Mucosa of stomach (tissue), 1 donor: Measurements from ENCODE around the gene FAM170B.

Source experiments
- H3K27me3 ChIP-seq: one replicate; pipeline ENCODE4 v1.7.0; 2013; ENCODE audit warnings: mild to moderate bottlenecking, low read length; ENCODE audit not compliant: control insufficient read depth, insufficient read depth
- H3K36me3 ChIP-seq: one replicate; pipeline ENCODE4 v1.7.0; 2013; ENCODE audit warnings: low read length; ENCODE audit not compliant: control insufficient read depth, insufficient read depth
- H3K4me1 ChIP-seq: one replicate; pipeline ENCODE4 v1.7.0; 2013; ENCODE audit warnings: mild to moderate bottlenecking, low read length; ENCODE audit not compliant: control insufficient read depth, insufficient read depth
- H3K4me3 ChIP-seq: one replicate; pipeline ENCODE4 v1.7.0; 2013; ENCODE audit warnings: low read length
- H3K9ac ChIP-seq: one replicate; pipeline ENCODE4 v1.7.0; 2013; ENCODE audit warnings: mild to moderate bottlenecking, low read length, moderate library complexity
- H3K9me3 ChIP-seq: one replicate; pipeline ENCODE4 v1.7.0; 2013; ENCODE audit warnings: mild to moderate bottlenecking, low read length, moderate library complexity; ENCODE audit not compliant: control insufficient read depth
- donor health status: Pancreatic carcinoma.

The FAM170B gene

DNA sequence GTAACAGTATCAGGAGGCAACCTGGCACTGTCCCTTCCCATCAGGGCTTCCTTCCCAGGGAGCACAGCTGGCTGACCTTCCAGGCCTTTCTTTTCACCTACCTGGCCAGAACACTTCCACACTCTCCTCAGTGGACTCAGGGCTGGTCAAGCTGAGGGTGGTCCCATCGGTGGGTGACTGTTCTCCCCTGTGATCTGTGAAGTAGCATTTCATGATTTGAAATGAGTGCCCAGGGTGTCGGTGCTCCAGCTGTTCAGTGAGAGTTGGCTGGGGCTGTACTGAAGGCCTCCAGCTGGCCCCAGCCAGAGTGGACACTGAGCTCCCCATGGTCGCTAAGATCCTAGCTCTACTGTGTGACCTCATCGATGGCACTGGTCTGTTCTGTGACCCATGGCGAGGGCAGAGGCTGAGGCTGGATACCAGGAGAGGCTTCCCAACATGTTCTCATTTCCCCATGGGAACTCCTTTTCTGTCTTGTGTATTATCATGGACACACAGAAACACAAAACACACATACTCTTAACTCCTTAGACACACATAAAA lies at the start of gene FAM170B:
FAM170B (minus strand) TSS at position 316 of the 543 bp plus-strand sequence; CDS start at position 213, 103 bp downstream.
- Histone ChIP-seq H3K27me3 (no peaks in the 10 kb centered on the region), H3K4me1 (no peaks in the 10 kb centered on the region), H3K9me3 (no peaks in the 10 kb centered on the region), H3K9ac (no peak within 1 kb of the TSS), H3K4me3 (no peak within 1 kb of the TSS), H3K36me3 (no peaks in the 10 kb centered on the region)

DNA sequence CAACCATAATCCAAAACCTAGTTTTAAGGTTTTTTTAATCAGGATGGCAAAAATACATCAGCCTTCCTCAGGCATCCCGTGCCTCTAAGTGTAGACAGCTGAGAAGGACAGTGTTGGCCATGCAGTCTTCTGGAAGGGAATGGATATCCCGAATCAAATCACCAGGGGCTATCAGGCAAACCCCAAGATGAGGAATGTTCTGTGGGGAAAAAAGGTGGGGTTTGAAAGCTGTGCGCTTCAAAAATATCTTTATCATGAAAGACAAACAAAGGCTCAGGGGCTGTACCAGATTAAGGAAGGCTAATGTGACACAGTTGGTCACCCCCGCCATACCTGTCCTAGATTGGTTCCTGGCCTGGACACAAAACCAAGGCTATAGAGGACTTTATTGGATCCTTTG lies 49.0 kb upstream of the FAM170B start:
- Histone ChIP-seq H3K9me3 (no peaks in the 10 kb centered on the region), H3K4me1 (no peaks in the 10 kb centered on the region), H3K9ac (no peak overlapping the region)

DNA sequence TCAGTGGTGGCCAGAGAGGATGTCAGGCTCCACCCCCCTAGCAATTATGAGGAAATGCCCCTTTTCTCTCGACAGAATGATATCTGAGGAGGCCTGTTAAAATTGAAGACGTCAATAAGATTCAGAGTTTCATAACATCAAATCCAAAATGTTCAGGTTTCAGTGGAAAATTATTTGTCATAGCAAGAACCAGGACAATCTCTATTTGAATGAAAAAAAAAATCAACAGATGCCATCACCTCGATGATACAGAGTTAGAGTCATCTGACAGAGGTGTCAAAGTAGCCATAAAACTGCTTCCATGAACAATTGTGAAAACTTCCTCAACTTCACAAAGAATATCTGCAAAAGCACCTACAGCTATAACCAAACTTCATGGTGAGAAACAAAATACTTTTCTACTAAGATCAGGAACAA lies 46.6 kb upstream of the FAM170B start:
- H3K4me1 ChIP-seq = no peaks in the 10 kb centered on the region
- no peak overlapping the region for H3K9ac ChIP-seq
- H3K4me3 ChIP-seq = no peak overlapping the region
- no peaks in the 10 kb centered on the region for H3K9me3 ChIP-seq
- no peaks in the 10 kb centered on the region for H3K27me3 ChIP-seq
- H3K36me3 ChIP-seq = no peaks in the 10 kb centered on the region

More for the DNA sequence above, 49.0 kb upstream of the FAM170B start:
- no peaks in the 10 kb centered on the region for H3K36me3 ChIP-seq
- H3K27me3 ChIP-seq = no peaks in the 10 kb centered on the region
- H3K4me3 ChIP-seq = no peak overlapping the region

DNA sequence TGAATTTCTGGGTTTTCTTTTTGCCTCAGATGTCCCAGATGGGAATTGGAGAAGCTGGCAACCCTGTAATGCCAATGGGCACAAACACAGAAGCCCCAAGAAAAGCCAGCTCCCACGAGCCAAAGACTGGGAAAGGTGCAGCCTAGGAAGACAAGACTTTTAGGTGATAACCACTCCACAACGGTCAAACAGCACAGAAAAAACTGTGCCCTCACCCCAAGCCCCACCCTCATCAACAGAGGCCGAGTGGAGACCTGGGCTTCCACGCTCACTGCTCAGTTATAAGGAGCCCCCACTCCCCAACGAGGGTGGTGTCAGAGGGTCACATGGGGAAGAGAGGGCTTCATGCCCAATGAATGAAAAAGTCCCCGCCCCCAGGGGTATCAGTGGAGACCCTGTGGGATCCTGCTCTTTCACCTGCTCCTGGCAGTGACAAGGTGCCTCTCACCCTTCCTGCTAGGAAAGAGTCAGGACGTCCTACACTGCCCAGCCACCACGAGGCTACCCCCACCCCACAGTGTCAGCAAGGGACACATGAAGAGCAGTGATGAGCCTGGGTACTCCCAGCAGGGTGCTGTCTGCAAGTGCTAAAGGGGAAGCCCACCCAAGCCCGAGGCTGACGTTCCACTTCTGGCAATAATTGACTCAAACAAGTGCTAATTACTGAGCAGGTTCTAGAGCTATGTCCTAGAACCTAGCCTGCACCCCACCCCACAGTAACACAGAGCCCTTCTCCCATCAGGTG lies 46.0 kb upstream of the FAM170B start:
- Histone ChIP-seq H3K9me3 (no peaks in the 10 kb centered on the region), H3K4me3 (no peak overlapping the region), H3K9ac (no peak overlapping the region), H3K4me1 (no peaks in the 10 kb centered on the region), H3K36me3 (no peaks in the 10 kb centered on the region), H3K27me3 (no peaks in the 10 kb centered on the region)

DNA sequence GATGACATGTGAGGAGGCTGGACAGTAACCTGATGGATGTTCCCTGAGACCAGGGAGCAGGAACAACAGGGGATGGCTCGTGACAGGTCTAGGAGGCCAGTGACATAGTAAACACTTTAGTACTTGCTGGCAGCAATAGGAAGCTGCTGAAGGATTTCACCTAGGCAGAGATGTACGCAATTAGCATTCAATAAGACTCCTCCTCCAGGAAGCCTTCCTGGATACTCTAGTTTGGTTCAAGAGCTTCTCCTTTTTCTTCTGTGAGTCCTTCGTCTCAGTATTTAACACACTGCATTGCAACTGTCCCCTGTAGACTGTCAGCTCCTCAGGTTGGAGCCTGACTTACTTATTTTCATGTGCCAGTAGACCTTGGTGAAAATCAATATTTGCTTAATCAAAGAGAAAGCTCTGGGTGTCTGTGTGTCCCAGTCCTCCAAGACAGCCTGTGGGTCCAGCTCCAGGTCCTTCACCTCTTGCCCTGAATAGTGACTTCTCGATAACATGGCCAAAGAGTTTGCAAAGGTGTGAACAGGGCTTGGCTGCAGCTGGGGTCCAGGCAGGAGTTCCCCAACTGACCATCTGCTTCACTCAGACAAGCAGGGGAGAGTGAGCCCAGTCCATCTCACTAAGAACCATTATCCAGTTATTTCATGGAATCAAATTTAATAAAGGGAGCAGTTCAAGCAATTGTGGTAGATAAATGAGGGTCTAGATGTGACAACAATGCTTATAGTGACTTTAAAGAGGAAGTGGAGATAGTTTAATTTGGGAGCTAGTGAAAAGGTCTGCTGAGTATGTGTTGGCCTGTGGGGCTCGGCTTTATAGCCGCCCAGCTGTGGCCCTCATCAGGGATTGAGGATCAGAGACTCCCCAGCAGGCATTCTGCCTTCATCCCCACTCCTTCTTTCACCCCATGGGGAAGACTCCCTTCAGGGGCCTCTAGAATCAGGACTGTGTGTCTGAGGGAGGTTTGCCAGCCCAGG lies 45.0 kb upstream of the FAM170B start:
- Histone ChIP-seq H3K36me3 (no peaks in the 10 kb centered on the region), H3K4me3 (no peak overlapping the region), H3K4me1 (no peaks in the 10 kb centered on the region), H3K9ac (no peak overlapping the region), H3K9me3 (no peaks in the 10 kb centered on the region), H3K27me3 (no peaks in the 10 kb centered on the region)

DNA sequence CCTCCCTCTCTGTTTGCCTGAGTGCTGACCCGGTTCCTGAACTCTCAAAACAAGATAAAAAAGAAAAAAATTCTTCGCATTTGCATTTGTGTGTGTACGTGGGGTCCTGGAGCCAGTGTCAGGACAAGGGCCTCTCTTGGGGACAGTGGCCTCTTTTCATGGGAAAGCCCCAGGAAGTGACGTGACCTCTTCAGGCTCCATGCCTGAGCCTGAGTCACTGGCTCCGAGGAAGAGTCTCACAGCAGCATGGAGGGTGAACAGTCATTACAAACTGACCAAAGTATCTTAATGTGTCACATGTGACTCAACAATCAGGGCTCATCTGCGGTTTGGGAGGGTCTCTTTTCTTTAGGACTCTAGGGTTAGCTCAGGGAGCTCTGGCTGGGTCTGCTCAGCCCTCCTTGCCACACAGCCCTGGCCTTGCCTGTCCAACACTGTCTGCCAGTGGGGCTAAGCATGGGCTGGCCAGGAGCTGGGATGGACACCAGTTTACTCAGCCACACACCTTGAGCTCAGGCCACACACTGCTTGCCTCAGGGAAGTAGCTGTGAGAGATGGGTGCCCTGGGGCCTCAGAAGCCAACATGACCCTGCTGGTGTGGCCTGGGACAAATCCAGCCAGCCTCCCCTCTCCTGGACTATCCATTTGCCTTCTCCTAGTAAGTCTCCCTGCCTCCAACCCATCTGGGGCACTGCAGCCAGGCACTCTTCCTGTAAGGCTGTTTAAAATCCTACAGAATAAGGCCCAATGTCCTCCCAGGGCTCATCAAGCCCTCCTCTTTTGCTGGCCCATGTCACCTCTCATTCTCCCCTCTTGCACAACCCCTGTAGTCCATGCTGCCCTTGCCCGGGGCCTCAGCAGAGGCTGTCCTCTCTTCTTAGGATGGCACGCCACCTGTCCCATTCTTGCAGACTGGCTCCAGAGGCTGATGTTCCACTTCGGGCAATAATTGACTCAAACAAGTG lies 43.9 kb upstream of the FAM170B start:
- no peaks in the 10 kb centered on the region for H3K36me3 ChIP-seq
- H3K4me1 ChIP-seq = no peaks in the 10 kb centered on the region
- no peak overlapping the region for H3K4me3 ChIP-seq
- H3K9me3 ChIP-seq = no peaks in the 10 kb centered on the region
- H3K9ac ChIP-seq = no peak overlapping the region
- no peaks in the 10 kb centered on the region for H3K27me3 ChIP-seq

DNA sequence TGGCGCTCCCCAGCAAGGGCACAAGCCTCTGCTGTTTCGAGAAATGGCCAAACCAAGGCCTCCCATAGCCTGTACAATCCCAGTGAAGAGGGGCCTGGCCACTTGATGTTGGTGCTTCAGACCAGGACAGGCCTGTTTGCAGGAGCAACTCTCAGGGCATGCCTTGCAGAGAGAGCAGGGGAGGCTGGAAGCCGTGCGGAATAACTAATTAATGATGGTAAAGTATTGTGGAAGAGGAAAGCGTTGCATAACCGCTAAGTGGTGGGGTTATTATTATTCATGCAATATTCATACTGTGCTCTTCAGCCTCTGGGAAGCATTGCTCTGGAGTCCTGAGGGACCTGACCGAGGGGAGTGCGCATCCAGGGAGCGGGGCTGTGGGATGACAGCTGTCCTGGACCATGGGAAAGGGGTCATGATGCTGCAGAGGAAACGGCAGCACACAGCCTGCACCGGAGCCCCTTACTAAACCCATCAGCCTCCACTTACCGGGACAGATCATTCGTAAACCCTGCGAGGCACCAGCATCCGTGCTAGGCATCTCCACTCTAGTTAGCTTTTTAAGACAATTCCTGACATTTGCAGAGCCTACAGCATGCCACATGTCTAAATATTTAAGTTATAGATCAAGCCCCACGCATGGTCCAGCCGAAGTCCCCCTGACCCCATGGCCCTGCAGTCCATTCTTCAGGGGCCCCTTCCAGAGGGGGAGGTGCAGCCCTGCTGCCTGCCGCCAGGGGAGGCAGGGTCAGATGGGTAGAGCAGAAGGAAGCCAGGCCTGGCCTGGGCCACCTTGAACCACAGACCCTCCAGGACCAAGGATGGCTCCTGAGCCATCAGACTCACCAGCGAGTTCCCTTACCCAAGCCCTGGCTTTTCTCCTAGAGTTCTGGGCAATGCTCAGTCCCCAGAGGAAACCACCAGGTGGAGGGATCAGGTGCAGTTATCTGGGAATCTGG lies 42.8 kb upstream of the FAM170B start:
- Histone ChIP-seq H3K27me3 (no peaks in the 10 kb centered on the region), H3K4me1 (no peaks in the 10 kb centered on the region), H3K9me3 (no peaks in the 10 kb centered on the region), H3K9ac (no peak overlapping the region), H3K36me3 (no peaks in the 10 kb centered on the region), H3K4me3 (no peak overlapping the region)

DNA sequence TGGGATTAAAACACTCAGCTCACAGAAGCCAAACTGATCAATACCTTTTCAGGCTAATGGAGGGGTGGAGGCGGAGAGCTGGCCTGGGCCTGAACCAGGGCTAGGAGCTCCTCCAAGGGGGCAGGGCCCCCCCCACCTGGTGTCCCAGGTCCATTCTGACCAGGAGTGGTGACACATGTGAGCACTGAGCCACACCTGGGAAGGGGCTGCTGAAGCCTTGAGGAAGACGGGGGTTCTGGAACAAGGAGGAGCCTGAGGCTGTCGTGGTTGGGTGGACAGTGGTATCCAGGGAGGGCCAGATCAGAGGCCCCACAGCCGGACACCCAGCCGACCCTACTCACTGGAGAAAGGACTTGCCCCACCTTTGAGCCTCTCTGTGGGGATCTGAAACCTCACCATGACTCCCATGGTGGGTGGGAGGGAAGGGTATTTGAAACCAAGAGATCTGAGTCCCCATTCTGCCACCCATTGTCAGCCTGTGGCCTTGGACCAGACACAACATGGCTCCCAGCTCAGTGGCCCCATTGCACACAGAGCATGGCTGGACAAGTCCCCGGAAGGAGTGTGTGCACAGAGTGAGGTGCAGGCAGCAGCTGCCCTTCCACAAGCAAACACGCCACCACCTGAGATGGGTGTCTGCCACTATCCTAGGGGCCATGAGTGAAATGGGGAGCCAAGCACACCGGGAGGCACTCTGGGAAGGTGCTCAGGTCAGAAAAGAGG lies 41.9 kb upstream of the FAM170B start:
- Histone ChIP-seq H3K27me3 (no peaks in the 10 kb centered on the region), H3K9me3 (no peaks in the 10 kb centered on the region), H3K4me3 (no peak overlapping the region), H3K36me3 (no peaks in the 10 kb centered on the region), H3K9ac (no peak overlapping the region), H3K4me1 (no peaks in the 10 kb centered on the region)

DNA sequence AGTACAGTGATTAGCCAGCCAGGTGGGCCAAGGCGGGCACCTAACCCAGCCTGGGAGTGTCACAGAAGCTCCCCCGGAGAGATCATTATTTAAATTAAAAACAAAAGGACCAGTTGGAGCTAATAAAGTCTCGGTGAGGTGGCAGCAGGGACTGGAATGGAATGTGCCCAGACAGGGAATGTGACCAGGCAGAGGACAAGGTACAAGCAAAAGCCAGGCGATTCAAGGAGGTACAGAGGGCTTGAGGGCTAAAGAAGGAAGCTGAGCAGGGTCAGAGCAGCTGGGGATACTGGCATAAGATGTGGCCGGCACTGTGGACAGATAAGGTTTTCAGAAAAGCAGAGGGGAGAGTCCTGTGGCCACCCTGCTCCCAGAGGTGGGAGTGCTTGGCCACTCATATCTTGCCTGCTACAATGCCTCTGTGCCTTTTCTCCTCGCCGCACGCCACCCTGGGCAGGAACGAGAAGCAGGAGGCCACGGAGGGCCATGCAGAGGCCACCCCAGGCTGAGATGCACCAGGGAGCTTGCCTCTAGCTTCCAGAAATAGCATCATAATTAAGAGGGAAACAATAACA lies 41.2 kb upstream of the FAM170B start:
- Histone ChIP-seq H3K4me3 (no peak overlapping the region), H3K36me3 (no peaks in the 10 kb centered on the region), H3K9me3 (no peaks in the 10 kb centered on the region), H3K9ac (no peak overlapping the region), H3K4me1 (no peaks in the 10 kb centered on the region), H3K27me3 (no peaks in the 10 kb centered on the region)
